Measurements from ENCODE around the gene CMTM5.

CMTM5 gene

DNA sequence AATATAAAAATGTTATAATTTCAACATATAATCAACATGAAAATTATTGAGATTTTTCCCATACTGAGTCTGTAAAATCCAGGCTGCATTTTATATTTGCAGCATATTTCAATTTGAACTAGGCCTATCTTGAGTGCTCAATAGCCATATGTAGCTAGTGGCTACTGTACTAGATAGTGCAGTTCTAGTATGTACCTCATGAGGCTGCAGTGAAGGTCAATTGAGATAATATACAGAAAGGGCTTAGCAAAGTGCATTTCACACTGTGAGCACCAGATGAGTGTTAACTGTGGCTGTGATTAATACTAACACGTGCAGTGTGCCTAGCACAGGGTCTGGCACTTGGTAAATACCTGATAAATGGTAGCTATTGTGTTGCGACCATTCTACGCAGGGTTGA, 18.8 kb upstream of the CMTM5 start:
- DNase-seq, result no peak

GRCh38 chr14:23358553-23359166, 18.2 kb upstream of the CMTM5 start:
- no peak for DNase-seq

- no peak for DNase-seq
These were observed 17.6 kb upstream of the CMTM5 start for GRCh38 chr14:23359167-23359626.

DNA sequence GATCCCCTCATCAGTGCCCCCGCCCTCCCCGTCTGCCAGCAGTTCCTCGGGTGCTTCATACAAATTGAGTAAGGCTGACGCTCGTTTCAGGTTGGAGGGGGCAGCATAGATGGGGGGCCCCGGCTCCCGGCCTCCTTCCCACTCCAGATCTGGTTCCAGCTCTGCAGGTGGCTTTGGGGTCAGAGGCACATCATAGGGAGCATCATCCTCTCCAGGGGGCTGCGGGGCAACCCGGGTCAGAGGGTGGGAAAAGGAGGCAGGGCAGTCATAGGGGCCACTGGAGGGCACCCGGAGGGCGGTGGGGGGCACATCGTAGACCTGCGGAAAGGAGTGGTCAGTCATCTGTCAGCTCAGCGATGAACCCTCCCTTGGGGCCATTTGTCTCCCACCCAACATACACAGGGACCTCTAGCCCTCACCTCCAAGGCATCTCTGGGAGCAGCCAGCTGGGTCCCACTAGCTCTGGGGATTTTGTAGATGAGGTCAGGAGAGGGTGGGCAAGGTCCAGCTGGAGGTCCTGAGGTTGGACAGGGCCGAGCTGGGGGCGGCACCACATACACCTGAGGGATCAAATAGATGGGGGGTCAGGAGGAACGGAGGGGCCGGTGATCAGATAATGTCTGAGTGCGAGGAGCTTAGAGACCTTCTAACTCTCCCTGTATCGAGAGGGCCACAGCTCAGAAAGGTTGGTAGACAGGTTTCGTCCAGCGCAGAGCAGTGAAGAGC, 17.0 kb upstream of the CMTM5 start:
- no peak for DNase-seq

- DNase-seq, result no peak
These were observed 16.4 kb upstream of the CMTM5 start for GRCh38 chr14:23360496-23360895.

GRCh38 chr14:23361320-23361719, 15.5 kb upstream of the CMTM5 start:
- no peak for DNase-seq

- DNase-seq, result no peak
These were observed 15.1 kb upstream of the CMTM5 start for GRCh38 chr14:23361763-23362162.

DNA sequence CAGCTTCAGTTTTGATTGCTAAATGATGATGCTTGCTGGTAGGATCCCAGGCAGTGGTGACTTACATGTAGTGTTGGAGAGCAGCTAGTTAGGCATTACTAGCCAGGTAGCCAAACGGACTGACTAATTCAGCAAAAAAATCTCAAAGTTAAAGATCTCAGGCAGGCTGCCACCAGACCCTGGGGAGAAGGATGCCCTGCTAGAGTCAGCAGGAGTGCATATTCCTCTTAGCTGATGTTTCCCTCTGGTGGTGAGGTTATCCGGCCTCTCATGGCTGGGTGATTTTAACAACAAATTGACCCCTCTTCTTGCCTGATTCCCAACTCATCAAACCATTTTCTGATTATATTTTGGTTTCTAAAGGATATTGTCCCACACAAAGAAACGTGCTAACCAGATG, 14.6 kb upstream of the CMTM5 start:
- DNase-seq, result no peak

DNA sequence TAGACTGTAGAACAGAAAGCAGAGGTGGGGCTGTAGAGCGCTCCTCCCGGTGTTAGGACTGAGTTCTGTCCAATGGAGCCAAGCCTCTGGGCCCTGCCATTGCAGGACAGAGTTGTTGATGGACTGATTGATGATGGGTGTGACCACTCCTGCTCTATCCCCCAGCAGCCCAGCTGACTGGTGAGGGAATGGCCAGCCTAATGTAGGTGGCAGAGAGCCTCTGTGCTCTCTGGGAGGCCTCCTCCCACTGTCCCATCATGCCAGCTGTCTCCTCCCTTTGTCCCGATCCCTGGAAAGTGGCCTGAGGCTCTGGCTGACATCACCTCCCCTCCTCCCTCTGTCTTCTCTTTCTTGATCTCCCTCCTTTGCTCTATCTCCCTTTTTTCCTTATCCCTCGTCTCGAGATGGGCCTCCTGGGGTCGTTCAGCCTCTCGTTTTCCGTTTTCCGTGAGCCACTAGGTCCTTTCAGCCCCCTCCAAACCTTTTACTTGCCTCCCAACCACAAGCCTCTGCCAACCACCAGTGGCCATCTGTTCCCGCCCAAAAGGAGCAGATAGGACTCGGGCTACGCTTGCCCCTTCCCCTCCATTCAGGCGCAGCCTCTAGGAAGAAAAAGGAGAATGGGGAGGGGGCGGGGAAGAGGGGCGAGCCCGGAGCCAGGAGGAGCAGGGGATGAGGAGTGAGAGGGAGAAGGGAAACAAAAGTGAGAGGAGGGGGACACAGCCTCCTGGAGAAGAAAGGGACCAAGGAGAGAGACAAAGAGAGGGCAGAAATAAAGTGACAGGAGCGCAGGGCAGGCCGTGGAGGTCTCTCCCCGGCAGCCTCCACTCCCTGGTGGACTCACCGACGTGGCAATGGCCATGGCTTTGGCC, 12.4 kb upstream of the CMTM5 start:
- DNase-seq, result no peak

GRCh38 chr14:23365036-23365731, 11.7 kb upstream of the CMTM5 start, which contains the start of gene EFS:
Gene EFS (minus strand): TSS chr14:23365172. CDS start chr14:23365025, 147 bp downstream.
- no peak for DNase-seq

GRCh38 chr14:23365732-23366425, 11.0 kb upstream of the CMTM5 start:
- DNase-seq, result no peak

GRCh38 chr14:23366426-23366921, 10.4 kb upstream of the CMTM5 start:
- no peak for DNase-seq

DNA sequence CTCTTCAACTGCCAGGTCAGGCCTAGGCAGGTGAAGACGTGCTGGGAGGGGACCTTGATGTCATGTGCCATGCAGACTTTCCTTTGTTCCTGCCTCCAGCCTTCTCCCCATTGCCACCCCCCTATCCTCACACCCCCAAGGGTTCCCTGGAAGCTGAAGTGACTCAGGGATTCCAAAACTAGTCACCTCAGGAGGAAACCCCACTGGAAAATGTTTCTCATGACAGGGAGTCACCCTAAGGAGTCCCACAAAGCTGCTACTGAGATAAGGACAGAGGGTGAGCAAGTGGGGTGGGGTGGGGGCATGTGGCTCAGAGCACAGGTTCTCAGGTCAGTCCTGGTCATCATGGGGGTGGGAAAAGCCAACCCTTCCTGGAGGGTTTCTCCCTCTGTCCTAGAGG, 6.6 kb upstream of the CMTM5 start:
- DNase-seq, result no peak

DNA sequence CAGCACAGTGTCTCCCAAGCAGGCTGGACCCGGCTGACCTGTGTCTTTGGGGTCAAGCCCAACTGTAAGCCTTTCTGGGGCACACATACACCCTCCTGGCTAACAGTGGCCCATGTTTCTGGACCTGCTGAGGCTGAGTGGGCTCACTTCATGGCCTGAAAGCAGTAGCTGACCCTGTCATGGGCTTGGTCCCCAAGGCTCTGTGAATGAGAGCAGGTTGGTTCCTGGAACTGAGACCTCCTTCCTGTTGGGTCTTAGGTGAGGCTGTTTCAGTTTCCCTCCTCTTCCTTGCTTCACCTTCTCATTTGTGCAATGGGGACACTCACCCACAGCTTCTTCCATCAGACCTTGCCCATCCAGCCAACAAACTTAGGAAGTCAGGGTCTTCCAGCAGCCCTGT, 5.0 kb upstream of the CMTM5 start:
- no peak for DNase-seq

GRCh38 chr14:23372509-23372908, 4.3 kb upstream of the CMTM5 start, which contains the start of gene IL25:
Gene IL25 (plus strand): TSS chr14:23372809.
- DNase-seq, result no peak

DNA sequence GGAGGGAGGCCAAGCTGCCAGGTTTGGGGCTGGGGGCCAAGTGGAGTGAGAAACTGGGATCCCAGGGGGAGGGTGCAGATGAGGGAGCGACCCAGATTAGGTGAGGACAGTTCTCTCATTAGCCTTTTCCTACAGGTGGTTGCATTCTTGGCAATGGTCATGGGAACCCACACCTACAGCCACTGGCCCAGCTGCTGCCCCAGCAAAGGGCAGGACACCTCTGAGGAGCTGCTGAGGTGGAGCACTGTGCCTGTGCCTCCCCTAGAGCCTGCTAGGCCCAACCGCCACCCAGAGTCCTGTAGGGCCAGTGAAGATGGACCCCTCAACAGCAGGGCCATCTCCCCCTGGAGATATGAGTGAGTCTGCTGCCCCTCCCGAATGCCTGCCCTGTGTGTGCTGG, 3.8 kb upstream of the CMTM5 start:
- DNase-seq, result no peak

DNA sequence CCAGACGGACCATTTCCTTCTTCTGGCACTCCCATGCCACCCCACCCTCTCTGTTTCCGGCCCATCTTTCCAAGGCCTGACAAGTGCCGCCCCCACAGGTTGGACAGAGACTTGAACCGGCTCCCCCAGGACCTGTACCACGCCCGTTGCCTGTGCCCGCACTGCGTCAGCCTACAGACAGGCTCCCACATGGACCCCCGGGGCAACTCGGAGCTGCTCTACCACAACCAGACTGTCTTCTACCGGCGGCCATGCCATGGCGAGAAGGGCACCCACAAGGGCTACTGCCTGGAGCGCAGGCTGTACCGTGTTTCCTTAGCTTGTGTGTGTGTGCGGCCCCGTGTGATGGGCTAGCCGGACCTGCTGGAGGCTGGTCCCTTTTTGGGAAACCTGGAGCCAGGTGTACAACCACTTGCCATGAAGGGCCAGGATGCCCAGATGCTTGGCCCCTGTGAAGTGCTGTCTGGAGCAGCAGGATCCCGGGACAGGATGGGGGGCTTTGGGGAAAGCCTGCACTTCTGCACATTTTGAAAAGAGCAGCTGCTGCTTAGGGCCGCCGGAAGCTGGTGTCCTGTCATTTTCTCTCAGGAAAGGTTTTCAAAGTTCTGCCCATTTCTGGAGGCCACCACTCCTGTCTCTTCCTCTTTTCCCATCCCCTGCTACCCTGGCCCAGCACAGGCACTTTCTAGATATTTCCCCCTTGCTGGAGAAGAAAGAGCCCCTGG, 1.2 kb upstream of the CMTM5 start:
- no peak for DNase-seq

GRCh38 chr14:23377198-23377550, 328 bp downstream of the CMTM5 start:
- DNase-seq, result no peak

DNA sequence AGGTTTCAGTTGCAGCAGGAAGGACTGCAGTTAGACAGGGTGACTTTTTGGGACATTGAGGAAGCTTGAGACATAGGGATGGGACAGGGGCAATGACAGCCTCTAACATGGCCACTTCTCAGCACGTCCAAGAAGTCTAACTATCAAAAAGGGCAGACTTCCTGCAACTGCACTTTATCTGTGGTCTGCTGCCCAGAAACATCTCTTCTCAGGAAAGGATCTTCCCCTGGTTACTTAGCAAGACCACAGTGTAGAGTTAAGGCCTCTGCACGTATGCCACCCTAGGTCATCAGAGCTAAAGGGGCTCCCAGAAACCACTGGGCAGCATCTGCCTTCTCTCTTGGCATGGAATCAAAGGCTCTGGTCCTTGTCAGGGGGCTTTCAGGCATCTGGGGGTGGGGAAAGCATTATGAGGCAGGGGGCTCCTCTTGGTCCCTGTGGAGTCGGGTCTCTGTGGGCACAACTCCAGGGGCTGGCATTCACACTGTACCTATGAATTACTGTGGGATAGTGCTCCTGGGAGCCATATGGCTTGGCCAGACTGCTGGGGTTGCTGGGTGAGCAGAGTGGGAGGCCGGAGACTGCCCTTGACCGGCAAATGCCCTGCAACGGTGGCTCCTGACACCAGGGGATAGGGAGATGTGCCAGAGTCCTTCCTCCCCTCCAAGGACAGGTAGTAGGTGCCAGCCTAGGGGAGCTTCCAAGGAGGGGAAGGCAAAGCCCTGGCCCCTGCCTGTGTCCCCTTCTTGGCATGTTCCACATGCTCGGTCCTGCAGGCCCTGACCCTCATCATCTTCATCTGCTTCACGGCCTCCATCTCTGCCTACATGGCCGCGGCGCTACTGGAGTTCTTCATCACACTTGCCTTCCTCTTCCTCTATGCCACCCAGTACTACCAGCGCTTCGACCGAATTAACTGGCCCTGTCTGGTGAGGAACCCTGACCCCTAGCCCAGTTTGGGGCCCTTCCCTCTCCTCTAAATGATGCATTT, 1.0 kb downstream of the CMTM5 start:
- DNase-seq, result no peak

- no peak for DNase-seq
These were observed 1.9 kb downstream of the CMTM5 start for GRCh38 chr14:23378612-23379220.
